Epithelial cell of proximal tubule (primary cell): ENCODE results near the gene PHB1. TPM values are rescaled to one million over a fixed set of nuclear protein-coding genes. Genes with fewer than 3 reads are reported as not detected.

Source experiments
- DNase-seq: peaks from one replicate; pipeline ENCODE4 v3.0.0-alpha.2; 2011; ENCODE audit warnings: low read depth
- H3K4me3 ChIP-seq: 2 replicates; pipeline ENCODE4 v1.5.1; 2011; ENCODE audit warnings: low read depth, mild to moderate bottlenecking, low read length
- total RNA-seq: library from RNA; depleted of rRNA; stranded (reverse); fragments of >200 nt; gene quantifications from 2 replicates; pipeline ENCODE4 v1.2.3, GENCODE V29; 2015
- TF ChIP-seq, protein P1 (sequence below): conservative IDR thresholded peaks from 2 replicates; pipeline ENCODE4 v1.5.1; 2012; ENCODE audit warnings: low read depth, mild to moderate bottlenecking, low read length

PHB1 gene
- total RNA-seq, 1 donor from 2014 or later, result 166 TPM

DNA sequence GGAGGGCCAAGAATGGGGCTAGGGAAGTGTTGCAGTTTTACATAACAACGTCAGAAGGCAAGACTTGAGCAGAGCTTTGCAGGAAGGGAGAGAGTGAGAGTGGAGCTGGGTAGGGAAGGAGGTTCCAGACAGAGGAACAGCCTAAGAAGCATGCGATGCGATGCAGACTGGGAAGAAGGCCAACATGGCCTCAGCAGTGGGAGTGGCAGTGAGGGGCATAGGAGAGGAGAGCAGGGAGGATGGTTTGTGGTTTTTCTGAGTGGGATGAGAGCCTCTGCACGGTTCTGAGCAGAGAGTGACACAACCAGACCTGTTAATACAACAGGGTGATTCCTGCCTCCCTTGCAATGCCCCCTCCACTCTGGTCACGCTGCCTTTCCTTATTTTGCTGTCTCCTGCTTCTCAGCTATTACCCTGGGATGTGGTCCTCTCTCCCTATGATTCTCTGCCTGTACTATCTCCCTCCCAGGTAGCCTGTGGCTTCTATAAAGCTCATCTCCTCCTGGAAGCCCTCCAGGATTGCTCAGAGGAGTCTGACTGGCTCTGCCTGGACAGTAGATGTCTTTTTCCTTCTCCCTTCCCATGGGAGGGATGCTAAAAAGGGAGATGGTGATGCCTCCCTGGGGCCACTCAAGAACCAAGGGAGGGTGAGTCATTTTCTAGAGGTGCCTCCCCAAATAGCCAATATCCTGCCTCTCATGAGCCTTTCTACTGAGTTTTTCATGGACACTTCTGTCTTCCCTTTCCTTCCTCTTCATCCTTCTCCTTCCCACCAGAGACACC is 41.7 kb upstream of the PHB1 start:
- TF ChIP-seq, protein P1, sequence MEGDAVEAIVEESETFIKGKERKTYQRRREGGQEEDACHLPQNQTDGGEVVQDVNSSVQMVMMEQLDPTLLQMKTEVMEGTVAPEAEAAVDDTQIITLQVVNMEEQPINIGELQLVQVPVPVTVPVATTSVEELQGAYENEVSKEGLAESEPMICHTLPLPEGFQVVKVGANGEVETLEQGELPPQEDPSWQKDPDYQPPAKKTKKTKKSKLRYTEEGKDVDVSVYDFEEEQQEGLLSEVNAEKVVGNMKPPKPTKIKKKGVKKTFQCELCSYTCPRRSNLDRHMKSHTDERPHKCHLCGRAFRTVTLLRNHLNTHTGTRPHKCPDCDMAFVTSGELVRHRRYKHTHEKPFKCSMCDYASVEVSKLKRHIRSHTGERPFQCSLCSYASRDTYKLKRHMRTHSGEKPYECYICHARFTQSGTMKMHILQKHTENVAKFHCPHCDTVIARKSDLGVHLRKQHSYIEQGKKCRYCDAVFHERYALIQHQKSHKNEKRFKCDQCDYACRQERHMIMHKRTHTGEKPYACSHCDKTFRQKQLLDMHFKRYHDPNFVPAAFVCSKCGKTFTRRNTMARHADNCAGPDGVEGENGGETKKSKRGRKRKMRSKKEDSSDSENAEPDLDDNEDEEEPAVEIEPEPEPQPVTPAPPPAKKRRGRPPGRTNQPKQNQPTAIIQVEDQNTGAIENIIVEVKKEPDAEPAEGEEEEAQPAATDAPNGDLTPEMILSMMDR, result no peak
- no peak overlapping the region for H3K4me3 ChIP-seq
- DNase-seq, result no peak

GRCh38 chr17:49455272-49455861 is 40.7 kb upstream of the PHB1 start:
- TF ChIP-seq, protein P1, result no peak
- no peak overlapping the region for H3K4me3 ChIP-seq
- DNase-seq, result no peak

DNA sequence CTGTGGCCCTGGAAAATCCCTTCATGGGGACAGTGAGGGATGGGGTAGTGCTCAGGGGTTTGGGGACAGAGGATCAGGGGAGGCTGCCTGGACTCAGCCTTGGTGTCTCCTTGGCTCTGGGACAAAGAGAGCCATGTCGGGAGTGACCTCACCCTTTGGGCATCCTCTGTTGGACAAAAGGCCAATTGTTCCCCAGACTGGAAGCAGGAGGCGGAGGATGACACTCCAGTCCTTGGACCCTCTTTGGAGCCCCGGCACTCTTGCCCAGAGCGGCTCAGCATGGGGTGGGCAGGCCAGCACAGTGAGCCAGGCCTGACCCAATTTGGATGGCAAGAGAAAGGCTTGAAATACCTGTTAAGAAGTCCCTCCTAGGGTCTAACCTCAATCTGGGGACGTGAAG is 39.4 kb upstream of the PHB1 start:
- TF ChIP-seq, protein P1, result no peak
- DNase-seq, result no peak
- H3K4me3 ChIP-seq, result no peak overlapping the region

GRCh38 chr17:49452661-49453060 is 38.0 kb upstream of the PHB1 start:
- TF ChIP-seq, protein P1, result no peak
- no peak overlapping the region for H3K4me3 ChIP-seq
- no peak for DNase-seq

DNA sequence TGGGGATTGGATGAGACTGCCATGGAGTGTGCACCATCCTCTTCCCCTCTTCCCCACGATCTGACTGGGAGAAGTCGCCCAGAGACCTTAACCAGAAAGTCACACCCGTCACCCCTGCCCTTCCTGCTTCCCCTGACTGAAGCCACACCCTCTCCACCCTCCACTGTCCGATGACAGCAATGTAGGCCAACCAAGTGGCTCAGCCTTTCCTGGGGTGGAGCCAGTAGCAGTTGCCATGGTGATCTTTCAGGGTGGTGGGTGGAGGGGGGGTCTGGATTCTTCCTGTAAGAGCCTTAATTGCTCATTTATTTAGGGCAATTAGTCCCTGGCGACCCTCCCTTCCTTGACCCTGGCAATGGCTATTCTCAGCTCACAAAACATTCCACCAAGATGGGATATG is 37.5 kb upstream of the PHB1 start:
- H3K4me3 ChIP-seq, result no peak overlapping the region
- TF ChIP-seq, protein P1, result no peak
- no peak for DNase-seq

DNA sequence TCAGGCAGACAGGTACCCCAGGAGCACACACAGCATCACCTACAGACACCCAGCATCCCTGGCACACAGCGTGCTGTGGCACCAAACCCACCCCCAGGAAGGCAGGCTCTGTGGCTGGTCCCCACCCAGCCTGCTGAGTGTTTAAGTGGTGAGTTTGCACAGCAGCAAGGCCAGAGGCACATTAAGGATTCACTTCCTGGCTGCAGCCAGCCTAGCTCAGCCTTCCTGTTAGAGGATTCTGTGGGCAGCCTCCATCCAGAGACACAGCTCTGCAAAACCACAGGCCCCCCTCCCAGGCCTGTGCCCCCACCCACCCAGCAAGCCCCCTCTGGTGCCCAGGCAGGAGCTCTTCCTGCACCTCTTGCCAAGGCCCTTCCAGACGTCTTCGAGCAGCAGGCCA is 36.1 kb upstream of the PHB1 start:
- H3K4me3 ChIP-seq, result no peak overlapping the region
- TF ChIP-seq, protein P1, result no peak
- DNase-seq, result no peak

- no peak for DNase-seq
- H3K4me3 ChIP-seq, result no peak overlapping the region
- TF ChIP-seq, protein P1, result no peak
Observed at GRCh38 chr17:49450181-49450580, 35.5 kb upstream of the PHB1 start.
